Activated effector memory CD4-positive, alpha-beta T cell treated with Interleukin-2 at 50 U/mL for 16 hours (primary cell): ENCODE measurements around the gene FER1L5.

ENCODE experiments used
- DNase-seq: peaks from one replicate; pipeline ENCODE4 v3.0.0-alpha.2; 2020

FER1L5 gene

DNA sequence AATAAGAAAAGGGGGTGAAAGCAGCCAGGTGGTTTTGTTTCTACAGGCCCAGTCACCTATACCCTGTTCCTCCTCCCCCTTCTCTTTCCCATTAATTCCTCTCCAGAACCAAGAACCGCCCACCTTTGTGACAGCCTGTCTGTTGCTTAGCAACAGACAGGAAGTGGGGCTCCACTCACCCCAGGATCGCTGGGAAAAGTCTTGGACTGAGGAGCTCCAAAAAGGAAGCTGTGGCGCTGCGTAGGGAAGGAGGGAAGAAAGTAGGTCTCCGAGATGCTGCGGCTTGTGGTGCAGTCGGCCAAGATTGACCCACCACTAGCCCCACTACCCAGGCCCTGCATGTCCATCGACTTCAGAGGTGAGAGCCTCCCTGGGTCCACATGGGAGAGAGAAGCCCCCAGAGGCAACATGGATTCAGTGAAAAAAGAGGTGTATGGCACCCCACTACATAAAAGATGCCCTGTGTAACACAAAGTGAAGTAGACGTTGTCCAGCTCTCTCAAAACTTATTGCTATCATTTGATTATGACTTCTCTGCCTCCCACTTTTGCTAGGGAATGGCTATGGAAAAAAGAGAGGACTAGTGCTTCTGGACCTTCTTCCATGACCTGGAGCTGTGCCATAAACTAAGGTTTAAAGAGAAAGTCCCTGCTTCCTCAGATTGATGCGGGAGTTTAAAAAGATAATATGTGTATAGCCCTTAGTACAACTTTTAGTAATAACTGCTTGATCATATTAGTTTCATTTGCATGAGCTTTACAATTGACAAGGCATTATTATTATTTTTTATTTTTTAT is at the start of gene FER1L5:
Gene FER1L5, plus strand, starts transcription at position 201 of the 797 bp plus-strand sequence. Its CDS starts 73 bp downstream, at position 274.
- DNase-seq = no peak

DNA sequence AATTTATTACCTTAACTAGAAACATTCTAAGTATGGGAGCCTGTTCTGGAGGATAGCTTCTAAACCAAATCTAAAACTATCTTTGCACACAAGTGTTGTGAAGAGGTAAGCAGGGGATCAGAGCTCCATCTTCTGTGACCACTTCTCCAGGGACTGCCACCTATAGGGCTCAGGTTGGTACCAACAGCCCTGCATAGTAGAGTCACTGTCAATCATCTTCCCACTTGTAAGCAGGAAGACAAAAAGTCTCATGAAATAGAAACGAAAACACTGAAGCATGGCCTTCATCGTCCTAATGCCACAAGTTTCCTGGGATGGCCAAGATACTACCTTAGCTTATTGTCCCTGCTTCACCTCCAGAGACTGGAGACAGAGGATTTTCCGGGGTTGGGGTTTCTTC is 48.3 kb upstream of the FER1L5 start:
- no peak for DNase-seq

- DNase-seq = no peak
Measured at GRCh38 chr2:96594691-96595152, 47.8 kb upstream of the FER1L5 start.

DNA sequence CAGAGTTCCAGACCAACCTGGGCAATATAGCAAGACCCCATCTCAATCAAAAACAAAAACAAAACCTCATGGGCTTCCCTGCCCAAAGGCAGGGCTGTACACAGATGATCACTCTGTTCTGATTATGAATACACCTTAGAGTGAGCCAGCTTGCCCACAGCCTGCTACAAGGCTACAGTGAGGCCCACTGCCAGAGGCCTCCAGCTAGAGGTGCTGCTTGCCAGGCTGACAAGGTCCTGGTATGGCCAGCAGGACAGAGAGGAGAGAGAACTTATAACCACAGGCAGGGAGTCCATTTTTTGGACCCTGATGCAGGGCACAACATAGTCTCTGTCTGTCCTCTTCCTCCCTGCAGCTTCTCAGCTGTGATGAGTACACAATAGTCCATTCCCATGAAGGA is 46.0 kb upstream of the FER1L5 start:
- no peak for DNase-seq

DNA sequence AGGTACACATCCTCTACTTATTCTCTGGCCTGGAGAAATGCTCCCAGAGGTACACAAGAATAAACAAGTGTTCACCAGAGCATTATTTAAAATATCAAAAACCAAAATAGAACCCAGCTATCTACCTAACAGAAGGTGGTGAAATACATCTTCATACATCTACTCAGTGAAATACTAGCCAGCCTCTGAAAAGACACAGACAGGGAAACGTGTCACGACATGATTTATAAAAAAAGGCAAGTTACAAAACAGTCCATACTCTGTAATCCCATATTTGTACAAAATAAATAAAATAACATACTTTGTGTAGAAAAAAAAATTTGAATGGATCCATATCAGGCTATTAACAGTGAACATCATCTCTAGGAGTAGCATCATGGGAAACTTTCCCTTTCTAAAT is 42.6 kb upstream of the FER1L5 start:
- no peak for DNase-seq

DNA sequence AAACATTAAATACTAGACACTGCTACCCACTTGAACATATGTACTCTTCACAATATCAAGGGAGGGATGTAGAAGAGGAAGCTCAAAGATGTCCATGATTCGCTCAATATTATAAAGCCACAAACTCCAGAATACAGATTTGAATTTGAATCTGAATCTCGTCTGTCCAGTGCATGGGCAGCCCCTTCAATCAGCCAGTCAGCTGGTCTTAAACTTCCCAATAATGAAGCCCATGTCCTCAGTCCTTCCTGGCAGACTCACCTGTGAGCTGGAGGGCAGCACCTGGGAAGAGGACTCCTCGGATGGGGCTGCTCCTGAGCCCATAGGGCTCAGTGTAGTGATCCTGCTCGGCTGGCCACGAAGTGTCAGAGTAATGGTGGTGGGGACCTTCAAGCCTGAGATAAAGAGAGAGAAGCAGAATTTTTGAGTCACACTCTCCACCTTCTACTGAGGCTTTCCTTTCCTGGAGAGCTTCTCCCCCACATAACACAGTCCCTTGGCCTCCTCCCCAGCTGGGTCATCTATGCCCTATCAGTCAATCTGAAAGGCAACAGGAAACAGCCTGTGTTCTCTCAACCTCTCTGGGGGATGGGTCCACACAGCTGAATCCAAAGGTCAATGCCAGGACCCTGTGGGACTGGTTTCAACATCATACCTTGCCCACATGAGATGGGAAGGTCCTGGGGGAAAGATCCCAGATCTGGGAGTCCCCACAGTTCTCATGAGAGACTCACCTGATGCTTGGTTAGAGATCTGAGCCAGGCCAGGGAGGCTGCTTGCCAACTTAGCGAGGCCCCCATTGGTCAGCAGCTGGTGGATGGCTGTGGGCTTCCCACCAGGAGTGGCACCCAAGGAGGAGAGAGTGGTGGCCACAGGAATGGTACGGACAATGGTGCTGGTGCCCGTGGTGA is 40.9 kb upstream of the FER1L5 start:
- DNase-seq = no peak

DNA sequence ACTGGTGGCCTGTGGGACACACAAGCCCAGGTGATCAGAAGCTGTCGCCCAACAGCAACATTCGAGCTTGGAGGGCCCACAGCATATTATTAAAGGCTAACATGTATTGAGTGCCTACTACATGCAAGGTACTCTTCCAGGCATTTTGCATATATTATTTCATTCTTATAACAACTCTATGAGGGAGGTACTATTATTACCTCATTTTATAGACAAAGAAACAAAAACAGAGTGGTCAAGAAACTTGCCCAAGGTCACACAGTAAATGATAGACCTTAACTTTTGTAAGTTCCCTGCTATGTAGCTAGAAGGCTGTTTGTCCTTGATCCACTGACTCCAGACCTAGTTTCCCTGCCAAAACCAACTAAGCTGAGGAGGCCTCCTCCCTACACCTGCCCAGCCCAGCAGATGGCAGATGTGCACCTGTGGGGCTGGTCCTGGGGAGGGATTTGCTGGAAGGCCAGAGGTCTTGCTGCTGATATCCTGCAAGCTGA is 40.2 kb upstream of the FER1L5 start:
- no peak for DNase-seq

DNA sequence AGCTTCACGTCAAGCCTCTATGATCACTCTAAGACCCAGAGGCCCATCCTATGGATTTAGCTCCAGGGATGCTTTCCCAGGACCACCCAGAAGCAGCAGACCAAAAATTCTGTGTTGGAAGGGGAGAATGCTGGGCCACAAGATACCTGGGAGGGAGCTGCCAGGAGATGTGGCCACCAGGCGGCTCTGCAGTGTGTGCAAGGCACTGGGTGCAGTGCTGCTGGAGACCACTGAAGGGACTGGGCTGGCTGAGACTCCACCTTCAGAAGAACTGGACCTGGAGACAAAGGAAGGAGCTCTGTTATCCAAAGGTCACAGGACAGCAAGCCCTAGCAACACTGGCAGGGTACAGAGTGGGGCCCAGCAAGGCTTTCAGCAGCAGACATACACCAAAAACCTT is 38.5 kb upstream of the FER1L5 start:
- no peak for DNase-seq

DNA sequence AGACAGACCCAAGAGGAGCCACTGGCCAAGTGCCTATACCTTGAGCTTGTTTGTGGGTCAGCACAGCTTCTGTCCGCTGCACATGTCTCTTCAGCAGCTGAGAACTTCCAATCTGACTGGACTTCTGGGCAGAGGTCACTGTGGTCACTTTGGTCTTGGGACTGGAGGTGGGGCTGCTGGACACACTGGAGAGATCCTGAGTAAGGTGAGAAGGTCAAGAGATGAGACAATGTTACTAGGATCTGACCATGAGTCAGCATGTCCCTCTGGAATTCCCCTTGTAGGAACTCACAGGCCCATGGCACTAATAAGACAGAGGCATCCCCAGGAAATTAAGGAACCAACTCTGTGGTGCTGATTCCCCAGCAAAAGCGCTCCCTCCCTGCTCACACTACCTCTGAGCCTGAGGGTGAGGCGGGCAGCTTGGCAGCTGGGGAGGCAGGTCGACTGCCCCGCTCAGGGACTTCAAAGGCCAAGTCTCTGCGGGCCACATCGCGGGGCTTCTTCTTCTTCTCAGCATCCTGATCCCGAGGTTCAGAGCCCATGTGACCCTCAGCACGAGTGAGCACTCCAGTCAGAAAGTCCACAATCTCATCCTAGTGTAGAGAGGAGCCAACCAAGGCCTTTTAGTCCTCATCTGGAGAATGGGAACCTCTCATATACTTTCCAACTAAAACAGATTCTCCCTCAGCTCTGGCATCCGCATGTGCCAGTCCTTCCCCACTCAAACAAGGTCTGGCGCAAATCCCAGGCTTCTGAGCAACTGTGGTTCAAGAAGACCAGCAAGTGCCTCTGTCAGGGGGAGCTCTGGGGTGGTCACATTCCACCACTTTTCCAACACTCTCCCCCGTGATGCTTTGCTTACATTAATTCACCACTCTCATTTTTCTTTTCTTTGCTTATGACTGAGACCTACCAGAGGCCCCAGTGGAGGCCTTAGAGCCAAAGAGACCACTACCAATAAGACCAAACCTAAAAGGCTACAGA is 33.8 kb upstream of the FER1L5 start:
- DNase-seq = no peak

DNA sequence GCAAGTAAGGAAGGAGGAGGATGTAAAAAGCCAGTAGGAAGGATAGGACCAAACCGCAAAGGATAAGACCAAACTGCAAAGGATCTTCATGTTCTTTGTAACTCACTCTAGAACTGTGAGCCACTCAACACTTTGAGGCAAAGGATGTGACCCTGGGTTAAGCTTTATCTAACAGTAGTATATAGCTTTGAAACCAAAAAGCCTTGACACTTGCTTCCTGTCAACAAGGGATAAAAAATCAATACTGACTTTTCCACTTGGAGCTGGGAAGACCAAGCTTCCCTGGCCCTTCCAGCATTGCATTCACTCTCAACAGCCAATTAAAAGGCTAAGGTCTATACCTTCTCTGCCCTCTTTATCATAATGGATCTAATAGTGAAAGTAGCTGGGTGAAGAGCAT is 26.4 kb upstream of the FER1L5 start:
- DNase-seq = no peak

GRCh38 chr2:96616535-96616934 is 26.0 kb upstream of the FER1L5 start:
- DNase-seq = no peak

- no peak for DNase-seq
Measured at GRCh38 chr2:96617012-96617411, 25.6 kb upstream of the FER1L5 start.

- DNase-seq = no peak
Measured at GRCh38 chr2:96618596-96619283, 23.8 kb upstream of the FER1L5 start.

- no peak for DNase-seq
Measured at GRCh38 chr2:96622544-96622943, 20.0 kb upstream of the FER1L5 start.

GRCh38 chr2:96623116-96623515 is 19.4 kb upstream of the FER1L5 start:
- no peak for DNase-seq

DNA sequence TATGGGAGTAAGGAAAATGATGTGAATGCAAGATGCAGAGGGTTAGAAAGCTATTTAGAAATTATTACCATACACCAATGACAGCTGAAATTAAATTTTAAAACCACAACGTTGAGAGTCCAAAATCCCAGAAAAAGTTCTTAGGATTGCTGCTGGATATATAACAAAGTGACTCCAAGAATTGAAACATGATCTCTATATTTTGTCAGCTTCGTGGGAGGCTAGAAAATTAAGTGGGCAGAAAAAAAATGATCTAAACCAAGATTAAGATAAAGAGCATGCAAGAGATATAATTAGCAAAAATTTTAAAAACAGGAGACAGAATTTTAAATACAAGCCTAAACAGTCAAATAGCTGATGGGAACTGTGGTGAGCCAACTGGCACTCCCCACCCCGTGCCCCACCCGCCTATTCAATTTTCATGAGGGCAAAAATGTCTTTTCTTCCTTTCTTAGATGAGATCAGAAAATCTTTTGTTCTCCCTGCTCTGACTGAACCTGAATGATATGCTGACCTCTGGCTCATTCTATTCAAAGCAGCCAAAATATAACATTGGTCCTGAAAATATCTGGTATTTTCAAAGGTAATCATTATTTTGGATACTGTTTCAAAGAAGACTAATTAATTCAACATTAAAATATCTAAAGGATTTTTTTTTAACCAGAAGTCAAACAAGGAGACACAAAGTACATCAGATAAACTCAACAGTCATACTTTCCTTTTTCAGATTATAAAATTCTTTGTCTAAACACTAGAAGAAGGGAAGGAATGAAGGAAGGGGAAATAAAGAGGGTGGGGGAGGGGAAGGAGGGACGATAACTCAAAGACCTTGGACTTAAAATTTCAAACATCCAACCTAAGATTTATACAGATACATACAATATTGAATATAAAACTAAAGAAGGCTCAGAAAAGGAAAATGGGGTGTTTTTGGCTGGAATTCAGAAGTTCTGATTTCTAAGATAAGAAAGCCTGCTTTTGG is 16.7 kb upstream of the FER1L5 start:
- DNase-seq = no peak

DNA sequence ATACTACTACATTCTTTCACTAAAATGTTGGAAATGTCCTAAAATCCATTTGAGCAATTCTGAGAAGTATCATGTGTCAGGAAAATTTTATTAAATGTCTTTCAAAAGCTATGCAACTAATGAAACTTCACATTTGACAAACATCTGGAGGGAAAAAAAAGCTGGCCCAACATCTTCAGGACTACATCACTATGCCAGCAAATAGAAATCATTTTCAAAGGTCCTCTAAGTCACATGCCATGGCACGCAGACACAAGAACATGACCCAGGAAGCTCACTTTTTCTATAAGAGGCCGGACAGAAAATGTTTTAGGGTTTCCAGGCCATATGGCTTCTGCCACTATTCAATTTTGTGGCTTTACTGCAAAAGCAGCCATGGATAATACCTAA is 16.0 kb upstream of the FER1L5 start:
- no peak for DNase-seq

DNA sequence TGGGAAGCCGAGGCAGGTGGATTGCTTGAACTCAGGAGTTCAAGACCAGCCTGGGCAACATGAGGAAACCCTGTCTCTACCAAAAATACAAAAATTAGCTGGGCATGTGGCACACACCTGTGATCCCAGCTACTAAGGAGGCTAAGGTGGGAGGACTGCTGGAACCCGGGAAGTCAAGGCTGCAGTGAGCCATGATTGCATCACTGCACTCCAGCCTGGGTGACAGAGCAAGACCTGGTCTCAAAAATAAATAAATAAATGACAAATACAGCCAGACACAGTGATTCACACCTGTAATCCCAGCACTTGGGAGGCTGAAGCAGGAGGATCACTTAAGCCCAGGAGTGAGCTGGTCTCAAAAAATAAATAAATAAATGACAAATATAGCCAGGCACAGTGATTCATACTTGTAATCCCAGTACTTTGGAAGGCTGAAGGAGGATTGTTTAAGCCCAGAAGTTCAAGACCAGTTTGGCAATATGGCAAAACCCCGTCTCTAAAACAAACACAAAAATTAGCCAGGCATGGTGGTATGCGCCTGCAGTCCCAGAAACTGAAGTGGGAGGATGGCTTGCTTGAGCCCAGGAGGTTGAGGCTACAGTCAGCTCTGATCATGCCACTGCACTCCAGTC is 10.6 kb upstream of the FER1L5 start:
- DNase-seq = no peak

- DNase-seq = no peak
Measured at GRCh38 chr2:96633641-96634040, 8.9 kb upstream of the FER1L5 start.

DNA sequence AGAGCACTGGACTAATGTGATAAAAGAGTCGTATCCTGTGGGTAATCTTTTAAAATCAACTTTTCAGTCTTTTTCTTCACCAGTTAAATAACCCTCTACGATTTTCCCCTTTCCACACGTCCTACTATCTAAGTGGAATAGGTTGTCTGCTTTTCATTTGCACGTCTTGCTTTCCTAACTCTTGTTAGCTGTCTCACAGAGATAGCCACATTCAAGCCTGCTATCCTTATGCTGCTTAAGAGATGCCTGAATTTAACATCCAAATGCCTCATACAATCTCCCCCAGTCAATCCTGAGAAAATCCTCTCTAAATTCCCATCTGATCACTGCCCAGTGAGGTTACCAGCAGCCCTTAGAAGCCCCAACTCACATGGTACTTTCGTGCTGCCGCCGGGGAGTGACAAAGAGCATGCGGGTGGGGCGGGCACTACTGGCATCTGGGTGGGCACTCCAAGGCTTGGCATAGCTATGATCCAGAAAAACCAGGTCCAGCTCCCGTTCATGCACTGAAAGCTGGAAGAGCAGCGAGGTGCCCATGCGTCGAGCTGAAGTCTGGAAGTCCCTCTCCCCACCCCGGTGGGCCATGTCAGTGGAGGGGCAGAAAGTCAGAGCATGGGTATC is 5.9 kb upstream of the FER1L5 start:
- no peak for DNase-seq
